ENCODE results near the gene PHF21A.

DNA sequence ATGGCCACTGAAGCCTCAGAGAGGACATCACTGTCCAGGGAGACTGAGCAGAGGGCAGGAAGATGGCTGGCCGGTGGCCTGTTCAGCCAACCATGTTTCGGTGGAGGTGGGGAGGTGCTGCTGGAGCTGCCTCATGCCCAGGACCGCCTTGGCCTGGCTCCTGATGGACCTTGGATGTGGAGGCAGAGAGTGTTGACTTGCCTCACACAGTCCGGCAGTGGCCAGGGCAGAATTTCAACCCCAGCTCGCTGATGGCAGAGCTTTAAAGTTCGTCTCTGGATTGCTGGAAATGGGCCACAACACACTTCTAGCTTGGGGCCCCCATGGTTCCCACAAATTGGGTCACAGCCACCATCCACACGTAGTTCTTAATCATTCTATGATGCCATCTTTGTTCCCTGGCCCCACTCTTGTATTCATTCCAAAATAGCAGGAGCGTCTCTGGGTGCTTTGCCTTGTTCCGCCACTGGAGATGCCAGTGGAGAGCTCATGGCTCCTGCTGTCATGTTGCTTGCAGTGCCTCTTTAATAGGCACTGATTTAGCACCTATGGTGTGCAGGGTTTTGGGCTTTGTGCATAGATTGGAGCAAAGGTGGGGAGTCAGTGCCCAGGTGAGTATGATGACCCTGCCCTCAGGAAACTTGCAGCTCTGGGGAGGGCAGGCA, 230.2 kb downstream of the PHF21A start:
- TF ChIP-seq, protein P1, sequence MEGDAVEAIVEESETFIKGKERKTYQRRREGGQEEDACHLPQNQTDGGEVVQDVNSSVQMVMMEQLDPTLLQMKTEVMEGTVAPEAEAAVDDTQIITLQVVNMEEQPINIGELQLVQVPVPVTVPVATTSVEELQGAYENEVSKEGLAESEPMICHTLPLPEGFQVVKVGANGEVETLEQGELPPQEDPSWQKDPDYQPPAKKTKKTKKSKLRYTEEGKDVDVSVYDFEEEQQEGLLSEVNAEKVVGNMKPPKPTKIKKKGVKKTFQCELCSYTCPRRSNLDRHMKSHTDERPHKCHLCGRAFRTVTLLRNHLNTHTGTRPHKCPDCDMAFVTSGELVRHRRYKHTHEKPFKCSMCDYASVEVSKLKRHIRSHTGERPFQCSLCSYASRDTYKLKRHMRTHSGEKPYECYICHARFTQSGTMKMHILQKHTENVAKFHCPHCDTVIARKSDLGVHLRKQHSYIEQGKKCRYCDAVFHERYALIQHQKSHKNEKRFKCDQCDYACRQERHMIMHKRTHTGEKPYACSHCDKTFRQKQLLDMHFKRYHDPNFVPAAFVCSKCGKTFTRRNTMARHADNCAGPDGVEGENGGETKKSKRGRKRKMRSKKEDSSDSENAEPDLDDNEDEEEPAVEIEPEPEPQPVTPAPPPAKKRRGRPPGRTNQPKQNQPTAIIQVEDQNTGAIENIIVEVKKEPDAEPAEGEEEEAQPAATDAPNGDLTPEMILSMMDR (IDR thresholded peaks at IDR 0.05; ENCODE audit: low read length): no peak
- TF ChIP-seq EZH2 (IDR thresholded peaks at IDR 0.05; ENCODE audit: borderline replicate concordance, low read length): no peak

Data from OCI-LY1 (cell line).